Measurements from ENCODE around the gene PGAM4. TPM values are rescaled to one million over a fixed set of nuclear protein-coding genes. Genes with fewer than 3 reads are reported as not detected.
A peak's percentile ranks its signal among the peaks of the same experiment; 100 is the strongest.

Gene PGAM4
- total and polyA plus RNA-seq, 7 experiments from 2014 or later: 0.85 TPM; not detected in 6

- peaks cover 10 to 19% (median 13%) of the 10 kb centered on the region in 7 donors for H3K4me1 Mint-ChIP-seq
- ChIA-PET POLR2A (no interaction called here), CTCF (no interaction called here)
- ATAC-seq: no peak
- H3K27ac ChIP-seq (ENCODE audit: low read depth, low read length): no peak overlapping the region
- DNase-seq: no peak
- H3K27me3 Mint-ChIP-seq: no peaks in the 10 kb centered on the region
- H3K27ac Mint-ChIP-seq: no peak overlapping the region
- peaks cover 0 to 3% (median 0%) of the 10 kb centered on the region in 11 donors for H3K9me3 Mint-ChIP-seq
- H3K27me3 ChIP-seq (ENCODE audit: control insufficient read depth in 2 of 2, insufficient read depth in 2 of 2, low read length in 2 of 2): no peaks in the 10 kb centered on the region
- intact Hi-C loops (cut with micrococcal nuclease): no loop called here
- no peak overlapping the region for H3K4me3 Mint-ChIP-seq
- no peak overlapping the region for H3K4me3 ChIP-seq (ENCODE audit: low read length)
- peaks cover 0 to 28% (median 17%) of the 10 kb centered on the region in 5 donors for H3K36me3 Mint-ChIP-seq
- no peaks in the 10 kb centered on the region for H3K9me3 ChIP-seq (ENCODE audit: control insufficient read depth in 2 of 3, low read length in 3 of 3)
- no peaks in the 10 kb centered on the region for H3K36me3 ChIP-seq (ENCODE audit: control insufficient read depth in 2 of 3, insufficient read depth in 3 of 3, low read length in 3 of 3)
- no peaks in the 10 kb centered on the region for H3K4me1 ChIP-seq (ENCODE audit: control insufficient read depth in 2 of 2, insufficient read depth in 2 of 2, low read length in 2 of 2)
Measured at GRCh38 chrX:77966361-77966760, 3.1 kb downstream of the PGAM4 start.

DNA sequence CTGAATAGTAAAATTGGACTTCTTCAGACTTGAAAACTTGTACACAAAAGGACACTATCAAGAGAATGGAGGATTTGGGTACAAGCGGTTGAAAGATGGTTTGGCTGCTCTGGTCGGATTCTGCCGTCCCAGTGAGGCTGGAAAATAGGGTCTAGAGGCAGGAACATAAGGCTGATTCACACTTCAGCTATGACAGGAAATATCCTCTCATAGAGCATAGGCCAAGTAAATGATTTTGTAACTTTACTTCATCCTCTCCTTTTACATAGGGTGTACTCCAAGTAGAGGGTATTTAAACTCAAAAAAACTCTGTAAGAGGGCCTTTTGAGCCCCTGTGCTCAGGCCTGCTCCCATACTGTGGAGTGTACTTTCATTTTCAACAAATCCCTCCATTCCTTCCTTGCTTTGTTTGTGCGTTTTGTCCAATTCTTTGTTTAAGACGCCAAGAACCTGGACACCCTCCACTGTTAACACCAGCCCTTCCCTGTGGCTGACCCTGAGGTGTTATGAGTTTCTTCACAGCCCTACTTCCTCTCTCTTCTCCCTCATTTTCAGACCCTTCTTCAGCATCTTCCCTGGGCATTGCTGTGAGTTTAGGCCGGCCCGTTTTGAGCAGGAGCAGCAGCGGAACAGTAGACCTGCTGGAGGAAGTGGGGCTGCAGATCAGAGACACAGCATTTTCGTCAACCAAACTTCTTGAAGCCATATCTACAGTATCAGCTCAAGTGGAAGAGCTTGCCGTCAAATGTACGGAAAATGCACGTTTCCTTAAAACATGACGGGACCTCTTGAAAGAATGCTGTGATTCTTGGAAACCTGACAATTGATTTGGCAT, 7.2 kb downstream of the PGAM4 start:
- ATAC-seq (peak; percentile 68), DNase-seq (peak in 7 of 9 donors; percentile 7 to 39 (median 21))
- H3K27me3 Mint-ChIP-seq: no peaks in the 10 kb centered on the region
- peak overlapping the region; percentile 30 for H3K4me3 ChIP-seq (ENCODE audit: low read length)
- peak overlapping the region; percentile 84 to 95 (median 91) for H3K27ac Mint-ChIP-seq
- ChIA-PET CTCF (no interaction called here), POLR2A (interaction anchor here (1.5 kb wide), 1 partner anchor 63 kb away, joined by 4 read pairs; the partner anchor contains the start of gene COX7B)
- no peaks in the 10 kb centered on the region for H3K9me3 ChIP-seq (ENCODE audit: control insufficient read depth in 2 of 3, low read length in 3 of 3)
- H3K36me3 Mint-ChIP-seq: peaks cover 5 to 36% (median 19%) of the 10 kb centered on the region in 5 donors
- H3K4me1 Mint-ChIP-seq: peaks cover 12 to 44% (median 32%) of the 10 kb centered on the region in 7 donors
- no peaks in the 10 kb centered on the region for H3K36me3 ChIP-seq (ENCODE audit: control insufficient read depth in 2 of 3, insufficient read depth in 3 of 3, low read length in 3 of 3)
- intact Hi-C loops (cut with micrococcal nuclease): loop anchor here (1.0 to 2.0 kb wide), 4 partner anchors 15 to 443 kb away; partner anchors contain the start of gene ATP7A (in 2 of the 2)
- peak overlapping the region; percentile 55 for H3K27ac ChIP-seq (ENCODE audit: low read depth, low read length)
- no peaks in the 10 kb centered on the region for H3K27me3 ChIP-seq (ENCODE audit: control insufficient read depth in 2 of 2, insufficient read depth in 2 of 2, low read length in 2 of 2)
- no peaks in the 10 kb centered on the region for H3K4me1 ChIP-seq (ENCODE audit: control insufficient read depth in 2 of 2, insufficient read depth in 2 of 2, low read length in 2 of 2)
- H3K4me3 Mint-ChIP-seq: peak overlapping the region; percentile 1 to 89 (median 82)
- H3K9me3 Mint-ChIP-seq: peaks cover 0 to 8% (median 0%) of the 10 kb centered on the region in 11 donors

DNA sequence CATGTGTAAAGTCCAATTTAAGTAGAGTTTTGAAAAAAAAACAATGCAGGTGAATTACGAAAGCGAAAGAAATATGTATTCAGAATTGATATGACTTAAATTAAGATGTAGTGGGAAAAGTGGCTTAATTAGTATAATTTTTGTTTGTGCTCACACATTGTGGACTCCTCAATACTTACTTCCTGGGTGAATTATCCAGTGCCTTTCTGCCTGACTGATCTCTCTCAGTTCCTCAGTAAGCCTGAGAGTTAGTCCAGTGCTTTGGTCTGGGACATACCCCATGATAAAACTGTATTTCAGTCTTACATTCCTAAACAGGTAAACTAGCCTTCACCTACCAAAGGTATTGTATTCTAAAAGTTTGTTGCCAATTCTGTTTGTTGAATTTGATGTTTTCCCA, 8.4 kb downstream of the PGAM4 start:
- Histone ChIP-seq H3K4me3 (ENCODE audit: low read length) (no peak overlapping the region), H3K27ac (ENCODE audit: low read depth, low read length) (no peak overlapping the region), H3K36me3 (ENCODE audit: control insufficient read depth in 2 of 3, insufficient read depth in 3 of 3, low read length in 3 of 3) (no peaks in the 10 kb centered on the region), H3K27me3 (ENCODE audit: control insufficient read depth in 2 of 2, insufficient read depth in 2 of 2, low read length in 2 of 2) (no peaks in the 10 kb centered on the region), H3K4me1 (ENCODE audit: control insufficient read depth in 2 of 2, insufficient read depth in 2 of 2, low read length in 2 of 2) (no peaks in the 10 kb centered on the region), H3K9me3 (ENCODE audit: control insufficient read depth in 2 of 3, low read length in 3 of 3) (no peaks in the 10 kb centered on the region)
- Mint-ChIP-seq H3K27ac (peak overlapping the region in 7 of 9 donors; percentile 61 to 95 (median 85)), H3K9me3 (peaks cover 0 to 12% (median 0%) of the 10 kb centered on the region in 11 donors), H3K27me3 (no peaks in the 10 kb centered on the region), H3K4me3 (peak overlapping the region in 4 of 10 donors; percentile 33 to 88 (median 38)), H3K36me3 (peaks cover 2 to 36% (median 21%) of the 10 kb centered on the region in 5 donors), H3K4me1 (peaks cover 11 to 48% (median 34%) of the 10 kb centered on the region in 7 donors)
- CTCF ChIA-PET: no interaction called here
- POLR2A ChIA-PET: no interaction called here
- DNase-seq: no peak
- intact Hi-C loops (cut with micrococcal nuclease): no loop called here
- ATAC-seq: no peak

DNA sequence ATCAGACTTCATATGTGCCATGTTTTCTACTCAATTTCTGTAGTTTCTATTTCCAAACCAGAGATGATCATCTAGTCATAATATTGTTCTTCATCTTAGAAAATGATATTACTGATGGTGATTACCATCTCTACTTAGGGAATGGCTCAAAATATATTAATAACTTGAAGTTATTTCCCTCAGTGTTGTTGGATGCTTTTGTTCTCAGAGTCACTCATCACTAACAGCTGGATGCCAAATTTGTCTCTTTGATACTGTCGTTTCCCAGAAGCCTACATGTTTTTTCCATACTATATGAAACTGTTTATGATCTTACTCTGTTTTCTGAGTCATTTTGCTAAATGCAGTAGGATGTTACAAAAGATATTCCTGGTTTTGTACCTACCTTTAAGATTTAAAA, 8.9 kb downstream of the PGAM4 start:
- no peak for ATAC-seq
- H3K36me3 ChIP-seq (ENCODE audit: control insufficient read depth in 2 of 3, insufficient read depth in 3 of 3, low read length in 3 of 3): no peaks in the 10 kb centered on the region
- no peaks in the 10 kb centered on the region for H3K27me3 Mint-ChIP-seq
- H3K27me3 ChIP-seq (ENCODE audit: control insufficient read depth in 2 of 2, insufficient read depth in 2 of 2, low read length in 2 of 2): no peaks in the 10 kb centered on the region
- ChIA-PET CTCF (no interaction called here), POLR2A (interaction anchor here (0.8 kb wide), 1 partner anchor 16 kb away, joined by 5 read pairs; no protein-coding TSS in a partner anchor)
- no peaks in the 10 kb centered on the region for H3K4me1 ChIP-seq (ENCODE audit: control insufficient read depth in 2 of 2, insufficient read depth in 2 of 2, low read length in 2 of 2)
- no peak overlapping the region for H3K27ac ChIP-seq (ENCODE audit: low read depth, low read length)
- no peak for DNase-seq
- H3K9me3 ChIP-seq (ENCODE audit: control insufficient read depth in 2 of 3, low read length in 3 of 3): no peaks in the 10 kb centered on the region
- H3K4me3 ChIP-seq (ENCODE audit: low read length): no peak overlapping the region
- peak overlapping the region in 6 of 9 donors; percentile 10 to 95 (median 80) for H3K27ac Mint-ChIP-seq
- peaks cover 0 to 35% (median 20%) of the 10 kb centered on the region in 5 donors for H3K36me3 Mint-ChIP-seq
- H3K9me3 Mint-ChIP-seq: peaks cover 0 to 10% (median 1%) of the 10 kb centered on the region in 11 donors
- H3K4me1 Mint-ChIP-seq: peaks cover 11 to 49% (median 36%) of the 10 kb centered on the region in 7 donors
- H3K4me3 Mint-ChIP-seq: peak overlapping the region in 3 of 10 donors; percentile 37 to 88 (median 38)
- intact Hi-C loops (cut with micrococcal nuclease): no loop called here

- ChIA-PET POLR2A (no interaction called here), CTCF (no interaction called here)
- H3K27ac Mint-ChIP-seq: no peak overlapping the region
- Histone ChIP-seq H3K36me3 (ENCODE audit: control insufficient read depth in 2 of 3, insufficient read depth in 3 of 3, low read length in 3 of 3) (no peaks in the 10 kb centered on the region), H3K9me3 (ENCODE audit: control insufficient read depth in 2 of 3, low read length in 3 of 3) (no peaks in the 10 kb centered on the region), H3K4me1 (ENCODE audit: control insufficient read depth in 2 of 2, insufficient read depth in 2 of 2, low read length in 2 of 2) (no peaks in the 10 kb centered on the region), H3K4me3 (ENCODE audit: low read length) (no peak overlapping the region), H3K27ac (ENCODE audit: low read depth, low read length) (no peak overlapping the region), H3K27me3 (ENCODE audit: control insufficient read depth in 2 of 2, insufficient read depth in 2 of 2, low read length in 2 of 2) (no peaks in the 10 kb centered on the region)
- peaks cover 0 to 23% (median 13%) of the 10 kb centered on the region in 5 donors for H3K36me3 Mint-ChIP-seq
- intact Hi-C loops (cut with micrococcal nuclease): no loop called here
- DNase-seq: no peak
- no peak overlapping the region for H3K4me3 Mint-ChIP-seq
- H3K27me3 Mint-ChIP-seq: no peaks in the 10 kb centered on the region
- H3K9me3 Mint-ChIP-seq: peaks cover 0 to 8% (median 1%) of the 10 kb centered on the region in 11 donors
- H3K4me1 Mint-ChIP-seq: peaks cover 0 to 31% (median 23%) of the 10 kb centered on the region in 7 donors
- no peak for ATAC-seq
Measured at GRCh38 chrX:77953708-77954107, 15.7 kb downstream of the PGAM4 start.

DNA sequence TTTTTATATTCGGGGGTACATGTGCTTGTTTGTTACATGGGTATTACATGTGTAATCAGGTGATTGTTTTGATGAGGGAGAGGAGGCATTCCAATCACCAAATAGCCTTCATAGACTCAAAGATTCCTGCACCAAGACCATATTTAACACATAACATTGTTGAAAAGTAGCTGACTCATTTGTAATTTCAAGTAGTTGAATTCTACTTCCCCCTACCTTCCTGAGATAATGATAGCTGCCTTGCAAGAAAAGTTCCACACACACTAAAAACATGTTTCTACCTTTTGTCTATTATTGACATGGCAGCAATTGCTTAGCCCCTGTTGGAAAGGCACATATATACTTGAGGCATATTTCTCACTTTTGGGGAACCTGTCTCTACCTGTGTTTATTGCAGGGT, 16.1 kb downstream of the PGAM4 start:
- CTCF ChIA-PET: no interaction called here
- Histone ChIP-seq H3K4me1 (ENCODE audit: control insufficient read depth in 2 of 2, insufficient read depth in 2 of 2, low read length in 2 of 2) (no peaks in the 10 kb centered on the region), H3K36me3 (ENCODE audit: control insufficient read depth in 2 of 3, insufficient read depth in 3 of 3, low read length in 3 of 3) (no peaks in the 10 kb centered on the region), H3K27ac (ENCODE audit: low read depth, low read length) (no peak overlapping the region), H3K9me3 (ENCODE audit: control insufficient read depth in 2 of 3, low read length in 3 of 3) (no peaks in the 10 kb centered on the region), H3K27me3 (ENCODE audit: control insufficient read depth in 2 of 2, insufficient read depth in 2 of 2, low read length in 2 of 2) (no peaks in the 10 kb centered on the region), H3K4me3 (ENCODE audit: low read length) (no peak overlapping the region)
- ATAC-seq (no peak), DNase-seq (no peak)
- H3K9me3 Mint-ChIP-seq: peaks cover 0 to 8% (median 1%) of the 10 kb centered on the region in 11 donors
- intact Hi-C loops (cut with micrococcal nuclease): no loop called here
- H3K27me3 Mint-ChIP-seq: no peaks in the 10 kb centered on the region
- POLR2A ChIA-PET: no interaction called here
- H3K36me3 Mint-ChIP-seq: peaks cover 0 to 21% (median 11%) of the 10 kb centered on the region in 5 donors
- peak overlapping the region in 1 of 9 donors; percentile 14 for H3K27ac Mint-ChIP-seq
- peak overlapping the region in 1 of 10 donors; percentile 25 for H3K4me3 Mint-ChIP-seq
- H3K4me1 Mint-ChIP-seq: peaks cover 0 to 31% (median 21%) of the 10 kb centered on the region in 7 donors

All from naive thymus-derived CD4-positive, alpha-beta T cell (primary cell).